ENCODE data around the gene CDH4.

Gene CDH4

GRCh38 chr20:61989741-61990140 is 737.7 kb downstream of the CDH4 start:
- DNase-seq (ENCODE audit: low read depth) = no peak
- no peak overlapping the region for H3K4me3 ChIP-seq (ENCODE audit: low read length)
- TF ChIP-seq CTCF (conservative IDR thresholded peaks at IDR 0.05; ENCODE audit: low read depth, low read length) = no peak
